GM12874 (cell line): ENCODE data around the gene UBE2G1.

Experiments
- CTCF ChIP-seq: IDR thresholded peaks from 2 replicates; pipeline ENCODE4 v1.5.1; 2011; ENCODE audit warnings: low read depth, mild to moderate bottlenecking, control low read depth, low read length, moderate library complexity; ENCODE audit not compliant: insufficient read depth

The UBE2G1 gene

GRCh38 chr17:4334776-4335584 is 31.5 kb downstream of the UBE2G1 start:
- no peak for TF ChIP-seq CTCF

- no peak for TF ChIP-seq CTCF
Observed at GRCh38 chr17:4334332-4334731, 32.1 kb downstream of the UBE2G1 start.

GRCh38 chr17:4333041-4333440 is 33.4 kb downstream of the UBE2G1 start:
- no peak for TF ChIP-seq CTCF

GRCh38 chr17:4332296-4332970 is 34.0 kb downstream of the UBE2G1 start:
- no peak for TF ChIP-seq CTCF

- no peak for TF ChIP-seq CTCF
Observed at GRCh38 chr17:4331614-4332013, 34.9 kb downstream of the UBE2G1 start.

GRCh38 chr17:4329838-4330237 is 36.6 kb downstream of the UBE2G1 start:
- TF ChIP-seq CTCF, result no peak

- no peak for TF ChIP-seq CTCF
Observed at GRCh38 chr17:4327606-4328005, 38.9 kb downstream of the UBE2G1 start.
